HEK293T (cell line): ENCODE results near the gene NUBPL.

Experiments
- CTCF ChIA-PET: fragments of 350-600 bp; formaldehyde crosslinking; extraction: SDS; loops from one replicate; lab custom pipeline; 2021; ENCODE audit warnings: antibody characterized with exemption, inconsistent platforms; lab: Yijun Ruan, JAX
- POLR2A ChIA-PET: fragments of 350-600 bp; formaldehyde crosslinking; extraction: SDS; loops from one replicate; lab custom pipeline; 2020; ENCODE audit warnings: antibody characterized with exemption, inconsistent platforms; lab: Yijun Ruan, JAX
- DNase-seq: peaks from one replicate; pipeline ENCODE4 v3.0.0; 2012; ENCODE audit warnings: mixed read lengths; ENCODE audit errors: extremely low spot score
- ARNT ChIP-seq: fragments of 450-650 bp; IDR thresholded peaks from 2 replicates; pipeline ENCODE4 v1.6.1; 2017; ENCODE audit warnings: mild to moderate bottlenecking
- BHLHE40 ChIP-seq: fragments of 450-650 bp; IDR thresholded peaks from 2 replicates; pipeline ENCODE4 v1.6.1; 2016; ENCODE audit warnings: mild to moderate bottlenecking, moderate library complexity, borderline replicate concordance
- CTBP1 ChIP-seq: fragments of 450-650 bp; IDR thresholded peaks from 2 replicates; pipeline ENCODE4 v1.6.1; 2016; ENCODE audit warnings: borderline replicate concordance
- ELF4 ChIP-seq: fragments of 450-650 bp; IDR thresholded peaks from 2 replicates; pipeline ENCODE4 v1.6.1; 2017; ENCODE audit warnings: antibody characterized with exemption
- FOXA1 ChIP-seq: fragments of 450-650 bp; IDR thresholded peaks from 2 replicates; pipeline ENCODE4 v1.6.1; 2016; ENCODE audit warnings: mild to moderate bottlenecking
- FOXK2 ChIP-seq: fragments of 450-650 bp; IDR thresholded peaks from 2 replicates; pipeline ENCODE4 v1.6.1; 2016; ENCODE audit warnings: mild to moderate bottlenecking
- FOXM1 ChIP-seq: fragments of 450-650 bp; IDR thresholded peaks from 2 replicates; pipeline ENCODE4 v1.6.1; 2017; ENCODE audit warnings: mild to moderate bottlenecking, borderline replicate concordance
- HDGF ChIP-seq: fragments of 450-650 bp; IDR thresholded peaks from 2 replicates; pipeline ENCODE4 v1.6.1; 2017; ENCODE audit warnings: antibody characterized with exemption, borderline replicate concordance
- L3MBTL2 ChIP-seq: fragments of 450-650 bp; conservative IDR thresholded peaks from 2 replicates; pipeline ENCODE4 v1.6.1; 2016; ENCODE audit warnings: mild to moderate bottlenecking
- LEF1 ChIP-seq: fragments of 450-650 bp; IDR thresholded peaks from 2 replicates; pipeline ENCODE4 v1.6.1; 2017; ENCODE audit warnings: mild to moderate bottlenecking, borderline replicate concordance
- NFRKB ChIP-seq: fragments of 450-650 bp; IDR thresholded peaks from 2 replicates; pipeline ENCODE4 v1.6.1; 2016; ENCODE audit warnings: mild to moderate bottlenecking, moderate library complexity
- SP1 ChIP-seq: fragments of 450-650 bp; IDR thresholded peaks from 2 replicates; pipeline ENCODE4 v1.6.1; 2017
- SUZ12 ChIP-seq: fragments of 450-650 bp; IDR thresholded peaks from 2 replicates; pipeline ENCODE4 v1.6.1; 2016; ENCODE audit warnings: mild to moderate bottlenecking
- TARDBP ChIP-seq: fragments of 450-650 bp; IDR thresholded peaks from 2 replicates; pipeline ENCODE4 v1.6.1; 2016
- ZNF384 ChIP-seq: fragments of 450-650 bp; IDR thresholded peaks from 2 replicates; pipeline ENCODE4 v1.6.1; 2016
- TF ChIP-seq, protein P1 (sequence below): fragments of 450-650 bp; IDR thresholded peaks from 2 replicates; pipeline ENCODE4 v1.6.1; 2016

Gene NUBPL

DNA sequence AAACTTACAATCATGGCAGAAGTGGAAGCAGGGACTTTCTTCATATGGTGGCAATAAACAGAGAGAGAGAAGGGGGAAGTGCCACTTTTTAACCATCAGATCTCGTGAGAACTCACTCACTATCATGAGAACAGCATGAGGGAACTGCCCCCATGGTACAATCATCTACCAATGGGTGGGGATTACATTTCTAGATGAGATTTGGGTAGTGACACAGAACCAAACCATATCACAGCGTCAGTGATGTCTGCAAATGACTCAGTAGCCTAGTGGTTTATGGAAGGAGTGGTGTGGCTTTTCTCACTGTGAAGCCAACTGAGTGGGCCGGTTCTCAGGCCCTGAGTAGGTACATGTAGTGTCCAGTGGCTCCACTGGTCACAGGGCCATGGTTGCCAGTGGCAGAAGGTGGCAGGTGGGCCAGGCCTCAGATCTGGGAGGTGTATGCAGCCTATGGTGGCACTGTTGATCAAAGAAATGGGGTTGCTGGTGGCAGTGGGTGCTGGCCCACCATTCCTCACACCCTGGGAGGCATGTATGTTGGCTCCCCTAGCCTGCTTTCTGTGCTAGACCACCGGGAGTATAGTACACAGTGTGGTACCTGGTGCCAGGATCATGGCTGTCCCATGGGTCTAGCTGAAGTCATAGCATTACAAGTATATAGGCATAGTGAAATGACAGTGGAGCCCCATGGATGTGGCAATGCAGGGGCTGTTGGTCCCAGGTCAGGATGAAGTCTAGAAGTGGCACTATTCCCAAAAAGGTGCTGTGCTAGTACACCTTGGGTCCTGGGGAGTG lies 191.9 kb downstream of the NUBPL start:
- DNase-seq = no peak
- TF ChIP-seq FOXA1 (no peak), LEF1 (no peak), CTBP1 (no peak), ELF4 (no peak)
- ChIA-PET CTCF (no interaction called here), POLR2A (no interaction called here)

DNA sequence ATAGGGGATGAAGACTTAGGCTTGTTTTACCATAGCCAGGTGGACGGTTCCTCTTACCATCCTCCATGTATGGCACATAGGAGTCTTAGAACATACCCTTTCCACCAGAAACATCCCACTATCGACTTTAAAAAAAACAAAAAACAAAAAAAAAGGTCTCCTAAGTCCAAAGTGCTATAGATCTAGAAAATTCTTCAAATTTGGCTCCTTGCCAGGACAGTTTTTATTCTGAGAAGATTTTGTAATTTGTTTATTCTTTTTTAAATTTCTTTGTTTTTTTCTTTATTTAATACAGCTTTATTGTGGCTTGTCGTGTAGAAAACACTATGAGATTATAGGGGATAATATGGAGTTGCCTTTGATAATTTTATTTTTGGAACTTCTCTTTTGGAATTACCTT lies 197.7 kb downstream of the NUBPL start:
- ChIA-PET POLR2A (no interaction called here), CTCF (no interaction called here)
- DNase-seq = no peak
- no peak for TF ChIP-seq TARDBP
- TF ChIP-seq LEF1 = no peak
- no peak for TF ChIP-seq ARNT
- TF ChIP-seq NFRKB = no peak
- TF ChIP-seq ELF4 = no peak
- TF ChIP-seq SP1 = no peak
- no peak for TF ChIP-seq ZNF384
- no peak for TF ChIP-seq HDGF
- TF ChIP-seq L3MBTL2 = no peak
- no peak for TF ChIP-seq FOXK2

DNA sequence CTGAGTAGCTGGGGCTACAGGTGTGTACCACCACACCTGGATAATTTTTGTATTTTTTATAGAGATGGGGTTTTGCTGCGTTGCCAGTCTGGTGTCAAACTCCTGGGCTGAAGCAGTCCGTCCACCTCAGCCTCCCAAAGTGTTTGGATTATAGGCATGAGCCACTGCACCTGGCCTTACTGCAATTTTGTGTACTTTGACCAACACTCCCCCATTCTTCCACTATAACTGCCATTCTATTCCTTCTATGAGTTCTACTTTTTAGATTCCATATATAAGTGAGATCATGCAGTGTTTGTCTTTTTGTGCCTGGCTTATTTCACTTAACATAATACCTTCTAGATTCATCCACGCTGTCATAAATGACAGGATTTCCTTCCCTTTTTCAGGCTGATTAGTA lies 199.1 kb downstream of the NUBPL start:
- CTCF ChIA-PET = no interaction called here
- POLR2A ChIA-PET = no interaction called here

DNA sequence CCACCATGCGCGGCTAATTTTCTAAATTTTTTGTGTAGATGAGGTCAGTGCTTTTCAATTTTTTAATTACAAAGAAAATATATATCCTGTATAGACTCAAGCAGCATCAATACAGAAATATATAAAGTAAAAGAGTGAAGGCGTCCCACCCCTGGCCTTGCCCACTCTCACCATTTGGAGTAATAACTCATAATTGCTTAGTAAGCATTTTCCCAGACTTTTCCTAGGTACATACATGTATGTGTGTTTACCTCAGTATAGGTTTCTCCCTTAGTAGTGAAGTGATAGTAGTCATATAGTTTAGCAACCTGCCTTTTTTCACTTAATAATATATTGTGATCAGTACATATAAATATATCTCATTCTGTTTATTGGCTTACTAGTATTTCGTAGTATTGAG lies 200.1 kb downstream of the NUBPL start:
- ChIA-PET CTCF (no interaction called here), POLR2A (no interaction called here)
- TF ChIP-seq L3MBTL2 (no peak), TARDBP (no peak), ARNT (no peak), SP1 (no peak), ZNF384 (no peak), FOXM1 (no peak), BHLHE40 (no peak), SUZ12 (no peak), NFRKB (no peak), FOXA1 (no peak), ELF4 (no peak), FOXK2 (no peak), HDGF (no peak), CTBP1 (no peak), LEF1 (no peak)
- TF ChIP-seq, protein P1, sequence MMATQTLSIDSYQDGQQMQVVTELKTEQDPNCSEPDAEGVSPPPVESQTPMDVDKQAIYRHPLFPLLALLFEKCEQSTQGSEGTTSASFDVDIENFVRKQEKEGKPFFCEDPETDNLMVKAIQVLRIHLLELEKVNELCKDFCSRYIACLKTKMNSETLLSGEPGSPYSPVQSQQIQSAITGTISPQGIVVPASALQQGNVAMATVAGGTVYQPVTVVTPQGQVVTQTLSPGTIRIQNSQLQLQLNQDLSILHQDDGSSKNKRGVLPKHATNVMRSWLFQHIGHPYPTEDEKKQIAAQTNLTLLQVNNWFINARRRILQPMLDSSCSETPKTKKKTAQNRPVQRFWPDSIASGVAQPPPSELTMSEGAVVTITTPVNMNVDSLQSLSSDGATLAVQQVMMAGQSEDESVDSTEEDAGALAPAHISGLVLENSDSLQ = no peak
- DNase-seq = no peak

More for the DNA sequence above, 199.1 kb downstream of the NUBPL start:
- no peak for DNase-seq
- TF ChIP-seq FOXA1 (no peak), NFRKB (no peak), BHLHE40 (no peak), TARDBP (no peak), ZNF384 (no peak), SUZ12 (no peak), ELF4 (no peak), HDGF (no peak), LEF1 (no peak), FOXM1 (no peak), L3MBTL2 (no peak), SP1 (no peak), CTBP1 (no peak), ARNT (no peak), FOXK2 (no peak)
- TF ChIP-seq, protein P1 = no peak

DNA sequence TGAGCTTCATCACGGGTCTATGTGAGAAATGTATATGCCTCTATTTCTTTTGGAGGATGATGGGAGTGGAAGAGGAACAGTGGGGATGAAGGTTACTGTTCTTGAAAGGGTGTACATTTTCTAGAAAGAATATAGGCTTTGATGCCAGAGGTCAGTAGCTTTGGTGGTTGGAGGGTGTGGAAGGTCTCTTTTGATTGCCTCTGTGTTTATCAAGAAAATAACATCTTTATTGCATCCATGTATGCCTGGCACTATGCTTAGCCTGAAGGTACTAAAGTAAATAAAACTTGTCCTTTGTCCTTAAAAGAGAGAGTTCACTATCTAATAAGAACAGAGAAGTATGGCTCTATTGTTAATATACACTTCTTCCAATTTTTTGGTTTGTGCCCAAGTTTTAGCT lies 201.8 kb downstream of the NUBPL start:
- no peak for DNase-seq
- CTCF ChIA-PET = no interaction called here
- POLR2A ChIA-PET = no interaction called here
- no peak for TF ChIP-seq FOXM1
- TF ChIP-seq, protein P1 = no peak
- no peak for TF ChIP-seq ARNT
- no peak for TF ChIP-seq FOXA1
- no peak for TF ChIP-seq LEF1

DNA sequence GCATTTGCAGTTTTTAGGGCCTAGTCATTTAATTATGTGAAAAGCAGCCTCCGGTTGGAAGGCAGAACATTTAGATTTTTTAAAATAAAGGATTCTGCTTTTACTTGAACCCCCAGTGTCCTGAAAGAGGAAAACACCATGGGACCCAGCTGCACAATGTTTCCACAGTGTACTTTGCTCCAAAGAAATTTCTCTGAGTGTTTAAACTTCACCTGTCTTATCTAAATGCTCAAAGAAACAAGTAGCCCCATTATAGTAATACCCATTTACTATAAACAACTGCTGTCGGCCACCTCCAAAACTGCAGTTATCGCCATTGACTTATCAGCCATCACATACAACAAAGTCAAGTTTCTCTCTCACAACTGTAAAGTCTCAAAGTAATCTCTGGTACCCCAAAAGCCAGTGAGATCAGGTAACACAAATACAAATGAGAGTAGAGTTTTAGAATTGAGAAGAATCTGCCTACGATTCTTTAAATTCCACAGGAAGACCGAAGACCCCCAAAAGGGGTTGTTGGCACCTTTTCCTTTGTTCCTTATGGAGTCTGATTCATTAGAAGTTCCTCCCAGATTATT lies 205.2 kb downstream of the NUBPL start:
- DNase-seq = no peak
- POLR2A ChIA-PET = no interaction called here
- no peak for TF ChIP-seq FOXM1
- no peak for TF ChIP-seq LEF1
- TF ChIP-seq TARDBP = no peak
- TF ChIP-seq CTBP1 = no peak
- no peak for TF ChIP-seq ZNF384
- no peak for TF ChIP-seq FOXK2
- TF ChIP-seq ELF4 = no peak
- TF ChIP-seq, protein P1 = no peak
- TF ChIP-seq SP1 = no peak
- no peak for TF ChIP-seq SUZ12
- no peak for TF ChIP-seq FOXA1
- no peak for TF ChIP-seq BHLHE40
- no peak for TF ChIP-seq ARNT
- CTCF ChIA-PET = no interaction called here
